ENCODE data around the gene RPS17.
"Not testable (repeated sequence)": the region's sequence is repeated elsewhere in the genome, so short reads cannot be mapped to it uniquely, and the experiment has no call there.

The RPS17 gene

DNA sequence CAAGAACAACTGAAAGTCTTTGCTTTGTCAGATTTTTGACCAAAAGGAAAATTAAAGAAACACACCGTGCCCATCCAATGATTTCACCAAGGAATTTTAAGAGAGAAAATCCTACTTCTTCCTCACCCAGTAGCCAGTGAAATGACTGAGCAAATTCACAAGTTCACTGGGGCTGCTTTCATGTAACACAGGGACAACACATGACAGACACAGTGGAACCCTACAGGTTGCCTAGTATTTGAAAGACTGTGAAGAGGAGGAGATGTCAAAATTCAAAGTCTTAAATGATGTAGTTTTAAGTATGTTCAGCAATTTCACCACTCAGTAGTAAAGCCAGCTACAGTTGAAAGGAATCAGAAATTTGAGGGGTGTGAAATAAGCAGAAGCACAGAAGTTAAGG, 33.2 kb downstream of the RPS17 start:
- not testable (repeated sequence) for DNase-seq

- DNase-seq, result not testable (repeated sequence)
Observed at GRCh38 chr15:82505842-82506241, 34.4 kb downstream of the RPS17 start.

- not testable (repeated sequence) for DNase-seq
Observed at GRCh38 chr15:82504074-82504473, 36.2 kb downstream of the RPS17 start.

GRCh38 chr15:82502700-82503339, 37.4 kb downstream of the RPS17 start:
- not testable (repeated sequence) for DNase-seq

DNA sequence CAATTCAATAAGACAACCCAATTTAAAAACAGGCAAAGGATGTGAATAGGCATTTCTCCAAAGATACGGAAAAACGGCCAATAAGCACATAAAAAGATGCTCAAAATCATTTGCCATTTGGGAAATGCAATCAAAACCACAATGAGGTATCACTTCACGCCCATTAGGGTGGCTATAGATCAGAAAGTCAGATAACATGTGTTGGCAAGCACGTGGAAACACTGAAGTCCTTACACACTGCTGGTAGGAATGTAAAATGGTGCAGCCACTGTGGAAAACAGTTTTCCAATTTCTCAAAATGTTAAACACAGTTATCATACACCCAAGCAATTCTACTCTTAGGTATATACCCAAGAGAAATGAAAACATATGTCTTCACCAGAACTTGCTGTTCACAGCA, 39.5 kb downstream of the RPS17 start:
- DNase-seq, result not testable (repeated sequence)

GRCh38 chr15:82497978-82498377, 42.3 kb downstream of the RPS17 start:
- not testable (repeated sequence) for DNase-seq

- DNase-seq, result not testable (repeated sequence)
Observed at GRCh38 chr15:82488250-82488649, 52.0 kb downstream of the RPS17 start.

GRCh38 chr15:82487045-82487444, 53.2 kb downstream of the RPS17 start:
- DNase-seq, result not testable (repeated sequence)
